Loucy (cell line): ENCODE data around the gene LRRC1.

Experiments
- EZH2phosphoT487 ChIP-seq: fragments of 200-600 bp; IDR thresholded peaks from 2 replicates; pipeline ENCODE4 v1.6.1; 2018; ENCODE audit warnings: antibody characterized with exemption, mild to moderate bottlenecking, moderate library complexity, borderline replicate concordance
- TF ChIP-seq, protein P1 (sequence below): fragments of 200-600 bp; sonication (generic); conservative IDR thresholded peaks from 2 replicates; pipeline ENCODE4 v1.5.1; 2014; ENCODE audit warnings: mild to moderate bottlenecking, antibody characterized with exemption, low read length

DNA sequence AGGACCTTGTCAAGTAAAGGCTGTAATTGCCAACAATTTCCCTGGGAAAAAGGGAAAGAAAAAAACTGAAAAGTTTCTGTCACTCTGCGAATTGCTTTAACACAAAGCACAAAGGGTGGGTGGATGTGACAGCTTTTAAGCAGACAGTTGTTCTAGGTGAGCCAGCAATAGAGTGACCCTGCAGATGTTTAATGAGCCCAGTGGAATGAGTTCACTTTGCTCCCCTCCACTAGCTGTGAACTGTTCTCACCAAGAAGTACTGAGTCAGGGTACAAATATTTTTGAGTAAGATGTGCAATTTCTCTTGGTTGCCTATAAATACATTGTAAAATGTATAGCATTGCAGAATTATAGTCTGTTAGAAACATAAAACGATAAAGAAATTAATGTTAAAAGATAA lies 26.2 kb upstream of the LRRC1 start:
- TF ChIP-seq, protein P1, sequence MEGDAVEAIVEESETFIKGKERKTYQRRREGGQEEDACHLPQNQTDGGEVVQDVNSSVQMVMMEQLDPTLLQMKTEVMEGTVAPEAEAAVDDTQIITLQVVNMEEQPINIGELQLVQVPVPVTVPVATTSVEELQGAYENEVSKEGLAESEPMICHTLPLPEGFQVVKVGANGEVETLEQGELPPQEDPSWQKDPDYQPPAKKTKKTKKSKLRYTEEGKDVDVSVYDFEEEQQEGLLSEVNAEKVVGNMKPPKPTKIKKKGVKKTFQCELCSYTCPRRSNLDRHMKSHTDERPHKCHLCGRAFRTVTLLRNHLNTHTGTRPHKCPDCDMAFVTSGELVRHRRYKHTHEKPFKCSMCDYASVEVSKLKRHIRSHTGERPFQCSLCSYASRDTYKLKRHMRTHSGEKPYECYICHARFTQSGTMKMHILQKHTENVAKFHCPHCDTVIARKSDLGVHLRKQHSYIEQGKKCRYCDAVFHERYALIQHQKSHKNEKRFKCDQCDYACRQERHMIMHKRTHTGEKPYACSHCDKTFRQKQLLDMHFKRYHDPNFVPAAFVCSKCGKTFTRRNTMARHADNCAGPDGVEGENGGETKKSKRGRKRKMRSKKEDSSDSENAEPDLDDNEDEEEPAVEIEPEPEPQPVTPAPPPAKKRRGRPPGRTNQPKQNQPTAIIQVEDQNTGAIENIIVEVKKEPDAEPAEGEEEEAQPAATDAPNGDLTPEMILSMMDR: no peak
- TF ChIP-seq EZH2phosphoT487: no peak
